Central memory CD8-positive, alpha-beta T cell (primary cell): ENCODE results near the gene GINS2.

Experiments
- ATAC-seq: fragments of 150-1000 bp; cut with Tn5 transposase; replicated peaks from 2 replicates; pipeline ENCODE4 v1.10.0; 2022; ENCODE audit warnings: mild to moderate bottlenecking, moderate FRiP score, moderate number of reproducible peaks; ENCODE audit not compliant: poor library complexity, severe bottlenecking; ENCODE audit errors: extremely low read depth
- DNase-seq, 2 donors: peaks; one replicate each; pipeline ENCODE4 v3.0.0; 2021; ENCODE audit warnings: low spot score in 2 of 2
- H3K27ac Mint-ChIP-seq: one replicate; pipeline ENCODE4 v1.8.0; 2022; ENCODE audit warnings: low read depth, mild to moderate bottlenecking, moderate library complexity, mixed read lengths
- H3K27me3 Mint-ChIP-seq: one replicate; pipeline ENCODE4 v1.8.0; 2022; ENCODE audit warnings: mixed read lengths
- H3K36me3 Mint-ChIP-seq: one replicate; pipeline ENCODE4 v1.8.0; 2022; ENCODE audit warnings: mild to moderate bottlenecking, moderate library complexity, mixed read lengths; ENCODE audit not compliant: insufficient read depth
- H3K4me1 Mint-ChIP-seq: one replicate; pipeline ENCODE4 v1.8.0; 2022; ENCODE audit warnings: mixed read lengths
- H3K4me3 Mint-ChIP-seq: one replicate; pipeline ENCODE4 v1.8.0; 2022; ENCODE audit warnings: mild to moderate bottlenecking, moderate library complexity, mixed read lengths
- H3K9me3 Mint-ChIP-seq: one replicate; pipeline ENCODE4 v1.8.0; 2022; ENCODE audit warnings: mixed read lengths

Gene GINS2

DNA sequence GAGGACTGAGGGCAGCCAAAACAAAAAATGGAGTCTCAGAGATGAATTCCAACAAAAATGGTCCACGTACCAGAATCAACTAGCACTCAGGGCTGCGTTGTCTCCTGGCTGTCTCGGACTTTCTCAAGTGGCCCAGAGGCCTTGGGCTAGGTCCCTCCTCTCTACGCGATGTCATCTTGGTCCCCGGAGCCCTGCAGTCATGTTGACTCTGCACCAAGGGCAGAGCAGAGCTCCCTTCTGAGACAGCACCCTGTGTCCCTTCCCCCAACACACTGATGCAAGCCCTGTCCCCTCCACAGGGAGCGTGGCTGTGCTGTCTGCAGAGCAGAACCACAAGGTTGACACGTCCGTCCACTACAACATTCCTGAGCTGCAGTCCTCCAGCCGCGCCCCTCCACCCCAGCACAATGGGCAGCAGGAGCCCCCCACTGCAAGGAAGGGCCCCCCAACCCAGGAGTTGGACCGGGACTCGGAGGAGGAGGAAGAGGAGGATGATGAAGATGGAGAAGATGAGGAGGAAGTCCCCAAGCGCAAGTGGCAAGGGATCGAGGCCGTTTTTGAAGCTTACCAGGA lies 20.8 kb downstream of the GINS2 start:
- DNase-seq = no peak
- no peaks in the 10 kb centered on the region for H3K27me3 Mint-ChIP-seq
- ATAC-seq = no peak
- H3K4me3 Mint-ChIP-seq = no peak overlapping the region
- H3K36me3 Mint-ChIP-seq = peaks cover 60% of the 10 kb centered on the region
- H3K4me1 Mint-ChIP-seq = no peaks in the 10 kb centered on the region
- H3K9me3 Mint-ChIP-seq = no peaks in the 10 kb centered on the region
- peak overlapping the region; percentile 59 for H3K27ac Mint-ChIP-seq

DNA sequence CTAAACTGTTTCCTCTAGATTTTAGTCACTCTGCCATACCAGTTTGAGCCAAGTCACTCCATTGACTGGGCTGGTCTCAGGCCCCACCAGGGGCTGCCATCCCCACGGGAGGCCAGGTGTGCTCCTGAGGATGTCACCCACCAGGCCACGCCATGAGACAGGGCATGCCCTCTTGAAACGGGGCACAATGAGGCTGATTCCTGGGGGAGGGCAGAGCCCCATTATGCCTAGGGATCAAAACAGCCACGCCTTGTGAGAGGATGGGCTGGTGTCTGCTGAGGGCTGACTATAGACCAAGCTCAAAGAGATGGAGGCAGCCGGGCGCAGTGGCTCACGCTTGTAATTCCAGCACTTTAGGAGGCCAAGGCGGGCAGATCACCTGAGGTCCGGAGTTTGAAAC lies 21.5 kb downstream of the GINS2 start:
- H3K36me3 Mint-ChIP-seq = peaks cover 58% of the 10 kb centered on the region
- no peaks in the 10 kb centered on the region for H3K4me1 Mint-ChIP-seq
- no peaks in the 10 kb centered on the region for H3K27me3 Mint-ChIP-seq
- no peak for ATAC-seq
- DNase-seq = no peak
- H3K27ac Mint-ChIP-seq = peak overlapping the region; percentile 59
- no peaks in the 10 kb centered on the region for H3K9me3 Mint-ChIP-seq
- no peak overlapping the region for H3K4me3 Mint-ChIP-seq

DNA sequence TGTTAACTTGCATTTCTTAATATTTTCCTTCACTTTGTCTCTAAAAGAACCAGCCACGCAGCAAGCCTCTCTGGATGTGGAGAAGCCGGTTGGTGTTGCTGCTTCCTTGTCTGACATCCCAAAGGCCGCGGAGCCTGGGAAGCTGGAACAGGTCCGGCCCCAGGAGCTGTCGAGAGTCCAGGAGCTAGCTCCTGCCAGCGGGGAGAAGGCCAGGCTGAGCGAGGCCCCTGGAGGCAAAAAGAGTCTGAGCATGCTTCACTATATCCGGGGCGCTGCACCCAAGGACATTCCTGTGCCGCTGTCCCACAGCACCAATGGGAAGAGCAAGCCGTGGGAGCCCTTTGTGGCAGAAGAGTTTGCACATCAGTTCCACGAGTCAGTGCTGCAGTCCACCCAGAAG lies 22.8 kb downstream of the GINS2 start:
- peaks cover 50% of the 10 kb centered on the region for H3K36me3 Mint-ChIP-seq
- H3K27me3 Mint-ChIP-seq = no peaks in the 10 kb centered on the region
- H3K9me3 Mint-ChIP-seq = no peaks in the 10 kb centered on the region
- no peaks in the 10 kb centered on the region for H3K4me1 Mint-ChIP-seq
- no peak for ATAC-seq
- H3K4me3 Mint-ChIP-seq = no peak overlapping the region
- no peak for DNase-seq
- peak overlapping the region; percentile 12 for H3K27ac Mint-ChIP-seq

DNA sequence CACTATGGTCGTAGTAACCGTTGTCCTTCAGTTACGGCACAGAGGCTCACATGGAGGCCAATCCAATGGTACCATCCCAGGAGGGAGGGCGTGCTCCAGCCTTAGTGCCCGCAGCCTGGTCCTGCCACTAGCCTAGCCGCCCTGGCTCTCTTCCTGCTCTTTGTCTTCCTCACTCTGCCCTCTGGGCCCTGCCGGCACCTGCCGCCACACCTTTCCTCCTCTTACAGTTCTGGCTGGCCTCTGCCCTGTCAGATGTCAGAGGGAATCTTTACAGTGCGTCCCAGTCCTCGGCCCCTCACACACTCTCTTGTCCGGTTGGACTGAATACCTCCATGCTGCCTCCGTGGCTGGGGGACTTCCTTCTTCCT lies 23.4 kb downstream of the GINS2 start:
- no peaks in the 10 kb centered on the region for H3K9me3 Mint-ChIP-seq
- no peaks in the 10 kb centered on the region for H3K4me1 Mint-ChIP-seq
- ATAC-seq = no peak
- H3K27me3 Mint-ChIP-seq = no peaks in the 10 kb centered on the region
- no peak for DNase-seq
- no peak overlapping the region for H3K4me3 Mint-ChIP-seq
- H3K36me3 Mint-ChIP-seq = peaks cover 45% of the 10 kb centered on the region
- H3K27ac Mint-ChIP-seq = no peak overlapping the region

DNA sequence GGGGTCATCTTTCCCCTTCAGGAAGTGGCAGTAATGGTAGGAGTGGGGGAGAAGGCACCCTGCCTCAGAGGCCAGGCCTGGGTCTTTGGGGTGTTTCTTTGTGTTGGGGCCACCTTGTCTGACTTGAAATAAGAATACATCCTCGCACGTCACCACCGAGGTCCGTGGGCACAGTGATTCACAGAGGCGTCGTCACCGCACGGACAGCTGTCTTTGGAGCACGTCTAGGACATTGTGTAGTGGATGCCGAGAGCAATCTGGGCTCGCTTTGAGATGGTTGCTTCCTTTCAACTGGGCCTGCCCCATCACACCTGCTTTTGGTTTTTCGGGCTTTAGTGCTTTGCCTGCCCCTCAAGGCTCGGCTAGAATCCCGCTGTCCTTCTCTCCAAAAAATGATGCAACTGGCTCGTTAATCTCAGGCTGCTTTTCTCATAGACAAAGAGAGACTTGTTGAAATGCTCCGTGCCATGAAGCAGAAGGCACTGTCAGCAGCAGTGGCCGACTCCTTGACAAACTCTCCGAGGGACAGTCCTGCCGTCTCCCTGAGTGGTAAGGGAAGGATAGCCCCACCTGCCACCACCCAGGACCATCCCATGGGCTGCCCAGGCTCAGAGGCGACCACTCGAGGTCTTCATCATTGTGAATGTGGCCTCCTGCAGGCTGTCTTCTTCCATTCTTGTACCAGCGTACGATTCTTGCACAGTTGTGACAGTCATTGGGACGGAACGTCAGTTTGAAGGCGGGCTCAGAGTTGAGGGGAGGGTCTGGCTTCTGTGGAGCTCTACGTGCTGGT lies 24.0 kb downstream of the GINS2 start:
- H3K4me1 Mint-ChIP-seq = peaks cover 3% of the 10 kb centered on the region
- no peaks in the 10 kb centered on the region for H3K9me3 Mint-ChIP-seq
- ATAC-seq = no peak
- no peak overlapping the region for H3K4me3 Mint-ChIP-seq
- no peak overlapping the region for H3K27ac Mint-ChIP-seq
- H3K27me3 Mint-ChIP-seq = no peaks in the 10 kb centered on the region
- no peak for DNase-seq
- peaks cover 46% of the 10 kb centered on the region for H3K36me3 Mint-ChIP-seq

DNA sequence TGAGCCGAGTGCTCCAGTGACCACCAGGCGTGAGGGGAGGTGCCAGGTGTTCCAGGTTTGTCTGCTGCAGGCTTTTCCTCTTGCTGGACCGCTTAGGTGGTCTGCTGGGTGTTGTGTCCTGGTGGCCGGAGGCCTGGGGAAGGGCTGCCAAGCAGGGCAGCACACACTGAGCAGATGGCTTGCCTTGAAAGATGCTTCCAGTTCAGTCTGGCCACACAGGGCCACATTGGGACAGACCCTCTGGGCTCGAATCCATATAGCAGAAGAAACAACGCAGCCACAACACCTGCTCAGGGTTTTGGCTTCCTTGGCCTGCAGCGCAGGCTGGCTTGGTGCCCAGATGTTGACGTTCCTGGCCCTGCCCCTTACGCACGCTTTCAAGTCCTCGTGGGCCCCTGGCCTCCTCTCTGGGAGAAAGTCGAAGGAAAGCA lies 24.8 kb downstream of the GINS2 start:
- no peak overlapping the region for H3K27ac Mint-ChIP-seq
- no peaks in the 10 kb centered on the region for H3K9me3 Mint-ChIP-seq
- peaks cover 44% of the 10 kb centered on the region for H3K36me3 Mint-ChIP-seq
- H3K4me3 Mint-ChIP-seq = no peak overlapping the region
- H3K27me3 Mint-ChIP-seq = no peaks in the 10 kb centered on the region
- no peak for ATAC-seq
- H3K4me1 Mint-ChIP-seq = peaks cover 11% of the 10 kb centered on the region
- no peak for DNase-seq

DNA sequence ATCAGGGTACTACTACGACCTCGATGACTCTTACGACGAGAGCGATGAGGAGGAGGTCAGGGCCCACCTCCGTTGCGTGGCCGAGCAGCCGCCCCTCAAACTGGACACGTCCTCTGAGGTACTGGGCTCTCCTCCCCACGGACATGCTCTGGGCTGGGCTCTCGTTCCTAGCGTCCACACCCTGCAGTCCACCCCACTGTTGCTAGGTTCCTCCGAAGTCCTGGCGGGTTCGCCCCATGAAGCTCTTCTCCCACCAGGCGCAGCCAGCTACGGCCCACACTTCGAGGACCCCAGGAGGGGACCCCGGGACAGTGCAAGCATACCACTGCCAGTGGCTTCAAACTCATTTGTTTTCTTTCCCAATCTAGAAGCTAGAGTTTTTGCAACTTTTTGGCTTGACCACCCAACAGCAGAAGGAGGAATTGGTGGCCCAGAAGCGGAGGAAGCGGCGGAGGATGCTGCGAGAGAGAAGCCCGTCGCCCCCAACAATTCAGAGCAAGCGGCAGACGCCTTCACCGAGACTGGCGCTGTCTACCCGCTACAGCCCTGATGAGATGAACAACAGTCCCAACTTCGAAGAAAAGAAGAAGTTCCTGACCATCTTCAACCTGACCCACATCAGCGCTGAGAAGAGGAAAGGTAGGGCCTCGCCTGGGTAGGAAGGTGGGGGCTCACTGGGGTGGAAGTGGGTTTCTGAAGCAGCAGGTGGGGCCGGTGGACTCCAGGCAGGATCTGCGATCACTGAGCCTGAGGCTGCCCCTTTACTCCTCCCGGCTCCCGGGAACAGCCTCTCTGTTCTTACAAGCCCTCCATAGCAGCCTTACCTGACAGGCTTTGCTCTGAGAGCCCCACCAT lies 25.6 kb downstream of the GINS2 start:
- H3K9me3 Mint-ChIP-seq = no peaks in the 10 kb centered on the region
- H3K4me3 Mint-ChIP-seq = no peak overlapping the region
- no peaks in the 10 kb centered on the region for H3K27me3 Mint-ChIP-seq
- no peak for ATAC-seq
- peaks cover 11% of the 10 kb centered on the region for H3K4me1 Mint-ChIP-seq
- peak overlapping the region; percentile 65 for H3K27ac Mint-ChIP-seq
- no peak for DNase-seq
- H3K36me3 Mint-ChIP-seq = peaks cover 45% of the 10 kb centered on the region

DNA sequence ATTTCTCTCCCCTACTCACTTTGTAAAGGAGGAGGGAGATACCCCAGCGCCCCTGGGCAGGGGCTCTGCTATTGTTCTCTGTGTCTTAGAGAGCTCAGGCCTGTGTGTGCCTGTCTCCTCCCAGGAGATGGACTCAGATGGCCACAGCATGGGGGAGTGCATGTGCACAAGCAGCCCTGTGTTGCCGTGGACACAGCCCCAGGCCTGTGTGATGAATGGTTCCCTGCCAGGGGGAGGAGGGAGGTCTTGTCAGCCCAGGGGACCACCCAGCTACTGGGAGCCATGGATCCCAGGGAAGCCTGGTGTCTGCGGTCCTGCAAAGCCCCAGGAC lies 26.3 kb downstream of the GINS2 start:
- H3K27ac Mint-ChIP-seq = peak overlapping the region; percentile 65

DNA sequence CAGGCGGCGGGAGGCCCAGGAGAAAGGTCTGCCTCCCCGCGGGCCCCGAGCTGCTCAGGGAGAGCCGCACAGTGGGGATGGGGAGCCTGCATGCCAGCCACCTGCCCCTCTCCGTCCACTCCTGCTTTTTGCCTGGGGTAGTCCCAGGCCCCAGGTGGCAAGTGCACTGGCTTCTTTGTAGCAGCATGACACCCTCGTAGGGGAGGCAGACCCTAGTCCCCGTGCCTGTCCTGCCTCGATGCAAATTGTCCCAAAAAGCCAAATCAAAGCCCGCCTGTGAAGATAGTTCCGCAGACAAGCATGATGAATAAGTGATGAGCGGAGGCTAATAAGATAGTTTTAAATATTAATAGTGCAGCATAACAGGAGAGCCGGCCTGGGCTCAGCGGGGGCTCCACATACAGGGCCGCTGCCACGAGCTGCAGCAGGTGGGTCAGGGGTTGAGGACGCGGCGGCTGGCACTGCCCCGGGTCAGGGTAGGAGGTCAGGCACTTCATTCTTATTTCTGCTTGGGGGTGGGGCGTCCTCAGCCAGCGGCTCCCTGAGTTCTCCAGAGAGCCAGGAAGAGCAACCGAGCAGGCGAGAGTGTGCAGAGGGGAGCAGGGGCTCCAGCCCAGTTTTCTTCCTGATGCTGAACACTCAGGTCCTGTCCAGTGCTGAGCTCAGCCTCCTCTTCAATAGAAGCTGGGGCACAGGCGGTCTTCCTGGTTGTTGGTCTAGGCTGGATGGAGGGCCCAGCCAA lies 26.8 kb downstream of the GINS2 start:
- Mint-ChIP-seq H3K36me3 (peaks cover 55% of the 10 kb centered on the region), H3K9me3 (no peaks in the 10 kb centered on the region), H3K27me3 (no peaks in the 10 kb centered on the region), H3K4me1 (peaks cover 11% of the 10 kb centered on the region), H3K4me3 (no peak overlapping the region), H3K27ac (no peak overlapping the region)
- ATAC-seq (no peak), DNase-seq (no peak)

More for the DNA sequence above, 26.3 kb downstream of the GINS2 start:
- Mint-ChIP-seq H3K4me1 (peaks cover 11% of the 10 kb centered on the region), H3K27me3 (no peaks in the 10 kb centered on the region), H3K9me3 (no peaks in the 10 kb centered on the region), H3K36me3 (peaks cover 51% of the 10 kb centered on the region), H3K4me3 (no peak overlapping the region)
- DNase-seq (no peak), ATAC-seq (no peak)

DNA sequence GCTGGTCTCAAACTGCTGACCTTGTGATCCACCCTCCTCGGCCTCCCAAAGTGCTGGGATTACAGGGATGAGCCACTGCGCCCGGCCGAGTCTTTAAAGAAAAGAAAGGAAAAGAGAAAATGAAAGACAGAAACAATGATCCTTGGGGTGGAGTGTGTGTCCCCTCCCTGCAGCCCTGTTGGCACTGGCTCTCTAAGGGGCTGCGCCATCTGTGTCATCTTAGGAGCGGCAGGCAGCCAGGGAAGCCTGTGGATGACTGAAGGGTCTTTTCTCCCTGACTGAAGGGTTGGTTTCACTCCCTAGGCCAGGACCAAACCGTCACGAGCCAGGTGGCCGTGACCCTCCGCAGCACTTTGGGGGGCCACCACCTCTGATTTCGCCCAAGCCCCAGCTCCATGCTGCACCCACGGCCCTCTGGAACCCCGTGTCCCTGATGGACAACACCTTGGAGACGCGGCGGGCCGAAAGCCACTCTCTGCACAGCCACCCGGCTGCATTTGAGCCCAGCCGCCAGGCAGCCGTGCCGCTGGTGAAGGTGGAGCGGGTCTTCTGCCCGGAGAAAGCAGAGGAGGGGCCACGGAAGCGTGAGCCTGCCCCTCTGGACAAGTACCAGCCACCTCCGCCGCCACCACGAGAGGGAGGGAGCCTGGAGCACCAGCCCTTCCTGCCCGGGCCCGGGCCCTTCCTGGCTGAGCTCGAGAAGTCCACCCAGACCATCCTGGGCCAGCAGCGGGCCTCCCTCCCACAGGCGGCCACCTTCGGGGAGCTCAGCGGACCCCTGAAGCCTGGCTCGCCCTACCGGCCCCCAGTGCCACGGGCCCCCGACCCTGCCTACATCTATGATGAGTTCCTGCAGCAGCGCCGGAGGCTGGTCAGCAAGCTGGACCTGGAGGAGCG lies 27.7 kb downstream of the GINS2 start:
- no peak overlapping the region for H3K27ac Mint-ChIP-seq
- H3K36me3 Mint-ChIP-seq = peaks cover 56% of the 10 kb centered on the region
- no peak overlapping the region for H3K4me3 Mint-ChIP-seq
- no peak for ATAC-seq
- no peaks in the 10 kb centered on the region for H3K27me3 Mint-ChIP-seq
- DNase-seq = no peak
- H3K9me3 Mint-ChIP-seq = no peaks in the 10 kb centered on the region
- peaks cover 11% of the 10 kb centered on the region for H3K4me1 Mint-ChIP-seq

DNA sequence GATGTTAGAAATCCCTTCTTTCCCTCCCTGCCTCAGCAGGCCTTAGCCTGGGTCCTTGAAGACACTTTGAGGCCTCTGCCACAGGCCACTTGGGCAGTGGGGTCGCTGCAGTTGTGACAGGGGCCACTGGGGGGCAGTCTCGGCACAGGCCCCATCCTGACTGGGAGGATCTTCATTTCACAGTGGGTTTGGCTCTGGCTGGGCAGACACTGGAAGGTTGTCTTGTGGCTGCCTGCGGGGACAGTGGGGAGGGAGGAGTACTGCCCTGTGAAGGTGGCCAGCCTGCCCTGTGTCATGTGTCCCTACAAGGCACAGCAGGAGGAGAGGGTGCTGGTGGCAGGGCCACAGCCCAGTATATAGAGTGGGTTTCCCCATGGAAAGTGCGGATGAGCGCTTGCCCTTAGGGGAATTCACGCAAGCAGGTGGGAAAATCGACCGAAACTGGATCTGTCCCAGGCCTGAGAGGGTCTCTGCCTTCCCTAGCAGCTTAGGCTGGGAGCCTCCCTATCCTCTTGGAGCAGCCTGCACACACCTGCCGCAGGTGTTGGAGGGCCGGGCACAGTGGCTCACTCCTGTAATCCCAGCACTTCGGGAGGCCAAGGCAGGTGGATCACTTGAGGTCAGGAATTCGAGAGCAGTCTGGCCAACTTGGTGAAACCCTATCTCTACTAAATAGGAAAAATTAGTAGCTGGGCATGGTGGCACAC lies 28.8 kb downstream of the GINS2 start:
- peaks cover 51% of the 10 kb centered on the region for H3K36me3 Mint-ChIP-seq
- no peaks in the 10 kb centered on the region for H3K9me3 Mint-ChIP-seq
- H3K4me1 Mint-ChIP-seq = peaks cover 11% of the 10 kb centered on the region
- no peak overlapping the region for H3K4me3 Mint-ChIP-seq
- DNase-seq = peak; percentile 43 to 57
- ATAC-seq = peak; percentile 49
- H3K27me3 Mint-ChIP-seq = no peaks in the 10 kb centered on the region
- H3K27ac Mint-ChIP-seq = peak overlapping the region; percentile 52
